ENCODE results near the gene PLS1.

PLS1 gene

DNA sequence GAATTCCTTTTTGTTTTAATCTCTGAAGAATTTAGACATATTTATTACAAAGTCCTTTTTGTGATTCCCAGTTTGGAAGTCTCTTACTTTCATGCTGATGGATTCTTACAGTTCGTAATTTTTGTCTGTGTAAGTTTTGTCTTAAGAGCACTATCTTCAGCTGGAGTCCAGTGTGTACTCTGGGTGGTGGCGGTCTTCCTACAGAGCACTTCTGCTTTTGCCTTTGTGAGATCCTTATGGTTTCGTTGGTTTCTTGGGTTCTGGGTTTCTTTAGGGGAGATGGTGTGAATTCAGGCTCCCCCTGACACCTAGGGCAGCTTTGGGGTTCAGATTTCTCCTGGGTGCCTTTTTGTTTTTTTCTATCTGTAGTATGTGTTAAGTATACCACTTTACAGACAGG is 45.3 kb downstream of the PLS1 start:
- Histone ChIP-seq H3K4me1 (ENCODE audit: control insufficient read depth in 1 of 2, insufficient read depth in 1 of 2, low read depth in 1 of 2, low read length in 1 of 2) (no peaks in the 10 kb centered on the region), H3K9me3 (no peaks in the 10 kb centered on the region), H3K27ac (no peak overlapping the region), H3K27me3 (no peaks in the 10 kb centered on the region), H3K4me3 (ENCODE audit: low read depth in 1 of 2, low read length in 1 of 2) (no peak overlapping the region), H3K36me3 (no peaks in the 10 kb centered on the region)
- TF ChIP-seq, protein P1, sequence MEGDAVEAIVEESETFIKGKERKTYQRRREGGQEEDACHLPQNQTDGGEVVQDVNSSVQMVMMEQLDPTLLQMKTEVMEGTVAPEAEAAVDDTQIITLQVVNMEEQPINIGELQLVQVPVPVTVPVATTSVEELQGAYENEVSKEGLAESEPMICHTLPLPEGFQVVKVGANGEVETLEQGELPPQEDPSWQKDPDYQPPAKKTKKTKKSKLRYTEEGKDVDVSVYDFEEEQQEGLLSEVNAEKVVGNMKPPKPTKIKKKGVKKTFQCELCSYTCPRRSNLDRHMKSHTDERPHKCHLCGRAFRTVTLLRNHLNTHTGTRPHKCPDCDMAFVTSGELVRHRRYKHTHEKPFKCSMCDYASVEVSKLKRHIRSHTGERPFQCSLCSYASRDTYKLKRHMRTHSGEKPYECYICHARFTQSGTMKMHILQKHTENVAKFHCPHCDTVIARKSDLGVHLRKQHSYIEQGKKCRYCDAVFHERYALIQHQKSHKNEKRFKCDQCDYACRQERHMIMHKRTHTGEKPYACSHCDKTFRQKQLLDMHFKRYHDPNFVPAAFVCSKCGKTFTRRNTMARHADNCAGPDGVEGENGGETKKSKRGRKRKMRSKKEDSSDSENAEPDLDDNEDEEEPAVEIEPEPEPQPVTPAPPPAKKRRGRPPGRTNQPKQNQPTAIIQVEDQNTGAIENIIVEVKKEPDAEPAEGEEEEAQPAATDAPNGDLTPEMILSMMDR (IDR thresholded peaks at IDR 0.05): no peak

DNA sequence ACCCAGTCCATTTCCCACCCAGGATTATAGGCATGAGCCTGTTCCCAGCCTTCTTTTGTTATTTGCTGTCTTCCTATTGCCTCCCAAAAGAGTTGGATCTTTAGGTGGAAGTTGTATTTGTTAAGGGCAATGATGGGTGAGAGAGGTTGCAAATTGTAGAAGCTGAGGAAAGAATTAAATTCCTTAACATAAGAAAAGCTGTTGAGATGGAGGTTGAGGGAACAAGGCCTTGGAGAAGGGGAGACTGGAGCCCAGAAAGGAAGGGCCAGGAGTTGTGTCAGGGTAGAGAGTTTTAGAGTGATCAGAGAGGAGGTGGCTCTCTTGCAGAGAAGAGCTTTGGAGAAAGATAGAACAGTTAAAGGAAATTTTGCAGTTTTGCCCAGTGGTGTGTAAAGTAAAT is 46.8 kb downstream of the PLS1 start:
- TF ChIP-seq, protein P1 (IDR thresholded peaks at IDR 0.05): no peak
- no peaks in the 10 kb centered on the region for H3K27me3 ChIP-seq

DNA sequence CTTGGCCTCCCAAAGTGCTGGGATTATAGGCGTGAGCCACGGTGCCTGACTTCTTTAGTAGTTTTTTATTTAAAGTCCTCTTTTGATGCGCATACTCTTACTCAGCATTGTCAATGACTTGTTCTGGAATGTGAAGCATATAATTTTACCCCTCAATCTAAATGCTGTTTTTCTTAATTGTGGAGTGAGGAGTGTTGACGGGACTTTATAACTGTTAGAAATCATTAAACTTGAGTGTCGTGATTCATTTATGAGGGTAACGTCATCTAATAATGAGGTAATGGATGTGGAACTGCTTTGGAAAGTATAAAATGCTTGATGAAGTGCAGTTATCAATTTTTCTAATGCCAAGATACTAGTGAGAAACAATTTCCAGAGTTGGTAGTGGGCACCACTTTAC is 48.3 kb downstream of the PLS1 start:
- H3K36me3 ChIP-seq: no peaks in the 10 kb centered on the region
- TF ChIP-seq, protein P1 (IDR thresholded peaks at IDR 0.05): no peak
- H3K27ac ChIP-seq: no peak overlapping the region
- no peaks in the 10 kb centered on the region for H3K27me3 ChIP-seq
- H3K4me1 ChIP-seq (ENCODE audit: control insufficient read depth in 1 of 2, insufficient read depth in 1 of 2, low read depth in 1 of 2, low read length in 1 of 2): no peaks in the 10 kb centered on the region
- no peak overlapping the region for H3K4me3 ChIP-seq (ENCODE audit: low read depth in 1 of 2, low read length in 1 of 2)
- H3K9me3 ChIP-seq: no peaks in the 10 kb centered on the region

More for the DNA sequence above, 46.8 kb downstream of the PLS1 start:
- no peak overlapping the region for H3K4me3 ChIP-seq (ENCODE audit: low read depth in 1 of 2, low read length in 1 of 2)
- H3K27ac ChIP-seq: no peak overlapping the region
- H3K4me1 ChIP-seq (ENCODE audit: control insufficient read depth in 1 of 2, insufficient read depth in 1 of 2, low read depth in 1 of 2, low read length in 1 of 2): no peaks in the 10 kb centered on the region
- H3K36me3 ChIP-seq: no peaks in the 10 kb centered on the region
- H3K9me3 ChIP-seq: no peaks in the 10 kb centered on the region

DNA sequence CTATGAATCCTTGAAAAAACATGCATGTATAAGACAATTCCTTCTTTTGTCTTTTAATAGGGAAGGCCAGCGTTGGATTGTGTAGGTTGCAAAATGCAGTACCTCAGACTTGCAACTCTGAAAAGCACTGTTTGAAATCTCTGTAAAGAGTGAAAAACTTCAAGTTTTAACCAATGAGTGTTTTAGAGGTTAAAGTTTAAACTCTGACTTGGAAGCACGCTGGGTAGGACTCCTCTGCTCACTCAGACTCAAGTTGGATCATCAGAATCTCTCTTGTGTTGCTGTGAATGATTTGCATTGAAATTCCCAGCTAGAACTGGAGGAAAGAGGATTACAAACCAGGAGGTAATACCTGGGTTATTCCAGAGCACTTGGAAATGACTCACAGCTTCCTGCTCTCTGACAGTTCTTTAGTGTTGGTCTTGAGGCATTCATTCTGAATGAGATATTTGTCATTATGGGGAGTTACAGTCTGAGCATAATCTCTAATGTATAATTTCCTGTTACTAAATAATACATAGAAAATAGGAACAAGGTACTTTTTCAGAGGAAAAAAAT is 49.1 kb downstream of the PLS1 start:
- Histone ChIP-seq H3K4me1 (ENCODE audit: control insufficient read depth in 1 of 2, insufficient read depth in 1 of 2, low read depth in 1 of 2, low read length in 1 of 2) (no peaks in the 10 kb centered on the region), H3K9me3 (no peaks in the 10 kb centered on the region), H3K27ac (no peak overlapping the region), H3K27me3 (no peaks in the 10 kb centered on the region), H3K36me3 (no peaks in the 10 kb centered on the region), H3K4me3 (ENCODE audit: low read depth in 1 of 2, low read length in 1 of 2) (no peak overlapping the region)
- TF ChIP-seq, protein P1 (IDR thresholded peaks at IDR 0.05): no peak

DNA sequence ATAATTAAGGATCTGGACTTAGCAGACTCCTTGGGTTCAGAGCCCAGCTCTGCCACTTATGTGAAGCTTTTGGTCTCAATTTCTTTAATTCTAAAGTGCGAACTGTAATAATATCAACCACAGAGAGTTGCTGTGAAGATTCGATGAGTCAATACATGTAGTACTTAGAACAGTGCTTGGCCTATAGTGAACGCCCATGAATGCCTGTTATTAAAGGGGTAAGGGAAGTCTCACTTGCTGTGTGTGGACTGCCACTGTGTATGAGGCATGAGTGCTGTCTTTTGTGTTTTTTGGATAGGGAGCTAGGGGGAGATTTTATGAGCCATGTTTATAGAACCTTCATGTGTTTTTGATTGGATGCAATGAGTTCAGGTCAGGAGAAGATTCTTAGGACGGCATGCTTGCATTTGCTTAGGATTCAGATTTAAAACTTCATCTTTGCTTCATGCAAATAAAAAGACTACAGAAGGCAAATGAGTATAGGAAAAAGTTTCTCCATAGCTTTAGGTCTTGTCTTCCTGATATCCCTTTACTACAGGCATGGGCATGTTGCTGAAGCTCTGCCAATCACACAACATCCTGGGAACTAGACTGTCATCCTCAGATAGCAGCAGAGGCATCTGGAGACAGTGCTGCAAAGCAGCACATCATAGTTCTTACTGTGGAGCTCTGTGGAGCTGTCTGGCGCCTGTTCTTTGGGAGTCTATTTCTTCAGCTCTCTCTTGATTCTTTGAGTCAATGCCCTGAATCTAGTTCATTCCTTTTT is 50.0 kb downstream of the PLS1 start:
- Histone ChIP-seq H3K36me3 (no peaks in the 10 kb centered on the region), H3K27ac (no peak overlapping the region), H3K9me3 (no peaks in the 10 kb centered on the region), H3K4me1 (ENCODE audit: control insufficient read depth in 1 of 2, insufficient read depth in 1 of 2, low read depth in 1 of 2, low read length in 1 of 2) (no peaks in the 10 kb centered on the region), H3K4me3 (ENCODE audit: low read depth in 1 of 2, low read length in 1 of 2) (no peak overlapping the region), H3K27me3 (no peaks in the 10 kb centered on the region)
- TF ChIP-seq, protein P1 (IDR thresholded peaks at IDR 0.05): no peak
